Measurements from ENCODE around the gene C12orf57. TPM values are rescaled to one million over a fixed set of nuclear protein-coding genes. Genes with fewer than 3 reads are reported as not detected.

The C12orf57 gene
- polyA plus RNA-seq, 12 donors = 107 to 185 (median 136) TPM; not detected in 1

- DNase-seq = no peak
Observed at GRCh38 chr12:6914947-6915788, 28.7 kb upstream of the C12orf57 start.

GRCh38 chr12:6915789-6916285, 28.0 kb upstream of the C12orf57 start:
- no peak for DNase-seq

GRCh38 chr12:6916426-6917200, 27.2 kb upstream of the C12orf57 start:
- DNase-seq = no peak

GRCh38 chr12:6917491-6918231, 26.2 kb upstream of the C12orf57 start:
- no peak for DNase-seq

- DNase-seq = no peak
Observed at GRCh38 chr12:6919588-6919987, 24.2 kb upstream of the C12orf57 start.

- no peak for DNase-seq
Observed at GRCh38 chr12:6921539-6921938, 22.3 kb upstream of the C12orf57 start.

DNA sequence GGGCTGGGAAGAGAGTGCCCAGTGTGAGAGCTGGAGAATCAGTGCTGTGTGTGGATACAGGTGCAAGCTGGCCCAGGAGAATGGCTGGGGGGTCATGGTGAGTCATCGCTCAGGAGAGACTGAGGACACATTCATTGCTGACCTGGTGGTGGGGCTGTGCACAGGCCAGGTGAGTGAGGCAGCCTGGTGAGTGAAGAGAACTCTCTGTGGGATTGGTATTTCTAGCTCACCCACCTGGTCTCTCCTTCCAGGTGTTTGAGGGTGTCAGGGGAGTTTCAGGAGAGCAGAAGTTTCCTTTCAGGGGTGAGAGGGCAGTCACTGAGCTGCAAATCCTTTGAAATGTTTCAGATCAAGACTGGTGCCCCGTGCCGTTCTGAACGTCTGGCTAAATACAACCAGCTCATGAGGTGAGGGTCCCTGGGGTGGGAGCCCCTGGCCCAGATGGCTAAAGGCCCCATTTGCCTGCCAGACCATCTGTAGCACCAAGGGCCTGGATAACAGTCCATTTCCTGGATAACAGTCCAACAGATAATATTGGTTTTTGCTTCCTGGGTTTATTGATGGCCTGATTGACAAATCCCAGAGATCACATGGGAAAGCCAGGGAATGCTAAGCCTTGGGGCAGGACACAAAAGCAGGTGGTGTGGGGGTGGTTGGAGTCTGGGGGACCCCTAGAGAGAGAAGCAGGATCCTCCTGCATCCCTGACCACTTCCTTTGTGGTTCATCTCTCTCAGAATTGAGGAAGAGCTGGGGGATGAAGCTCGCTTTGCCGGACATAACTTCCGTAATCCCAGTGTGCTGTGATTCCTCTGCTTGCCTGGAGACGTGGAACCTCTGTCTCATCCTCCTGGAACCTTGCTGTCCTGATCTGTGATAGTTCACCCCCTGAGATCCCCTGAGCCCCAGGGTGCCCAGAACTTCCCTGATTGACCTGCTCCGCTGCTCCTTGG, 21.6 kb upstream of the C12orf57 start:
- no peak for DNase-seq

DNA sequence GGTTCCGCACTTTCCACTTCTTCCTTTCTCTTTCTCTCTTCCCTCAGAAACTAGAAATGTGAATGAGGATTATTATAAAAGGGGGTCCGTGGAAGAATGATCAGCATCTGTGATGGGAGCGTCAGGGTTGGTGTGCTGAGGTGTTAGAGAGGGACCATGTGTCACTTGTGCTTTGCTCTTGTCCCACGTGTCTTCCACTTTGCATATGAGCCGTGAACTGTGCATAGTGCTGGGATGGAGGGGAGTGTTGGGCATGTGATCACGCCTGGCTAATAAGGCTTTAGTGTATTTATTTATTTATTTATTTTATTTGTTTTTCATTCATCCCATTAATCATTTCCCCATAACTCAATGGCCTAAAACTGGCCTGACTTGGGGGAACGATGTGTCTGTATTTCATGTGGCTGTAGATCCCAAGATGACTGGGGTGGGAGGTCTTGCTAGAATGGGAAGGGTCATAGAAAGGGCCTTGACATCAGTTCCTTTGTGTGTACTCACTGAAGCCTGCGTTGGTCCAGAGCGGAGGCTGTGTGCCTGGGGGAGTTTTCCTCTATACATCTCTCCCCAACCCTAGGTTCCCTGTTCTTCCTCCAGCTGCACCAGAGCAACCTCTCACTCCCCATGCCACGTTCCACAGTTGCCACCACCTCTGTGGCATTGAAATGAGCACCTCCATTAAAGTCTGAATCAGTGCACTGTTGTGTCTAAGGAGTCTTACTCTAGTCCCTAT, 20.7 kb upstream of the C12orf57 start:
- no peak for DNase-seq

GRCh38 chr12:6923851-6924250, 20.0 kb upstream of the C12orf57 start:
- no peak for DNase-seq

GRCh38 chr12:6925239-6925539, 18.6 kb upstream of the C12orf57 start:
- no peak for DNase-seq

GRCh38 chr12:6925540-6926279, 18.1 kb upstream of the C12orf57 start:
- peak; percentile 82 for DNase-seq

DNA sequence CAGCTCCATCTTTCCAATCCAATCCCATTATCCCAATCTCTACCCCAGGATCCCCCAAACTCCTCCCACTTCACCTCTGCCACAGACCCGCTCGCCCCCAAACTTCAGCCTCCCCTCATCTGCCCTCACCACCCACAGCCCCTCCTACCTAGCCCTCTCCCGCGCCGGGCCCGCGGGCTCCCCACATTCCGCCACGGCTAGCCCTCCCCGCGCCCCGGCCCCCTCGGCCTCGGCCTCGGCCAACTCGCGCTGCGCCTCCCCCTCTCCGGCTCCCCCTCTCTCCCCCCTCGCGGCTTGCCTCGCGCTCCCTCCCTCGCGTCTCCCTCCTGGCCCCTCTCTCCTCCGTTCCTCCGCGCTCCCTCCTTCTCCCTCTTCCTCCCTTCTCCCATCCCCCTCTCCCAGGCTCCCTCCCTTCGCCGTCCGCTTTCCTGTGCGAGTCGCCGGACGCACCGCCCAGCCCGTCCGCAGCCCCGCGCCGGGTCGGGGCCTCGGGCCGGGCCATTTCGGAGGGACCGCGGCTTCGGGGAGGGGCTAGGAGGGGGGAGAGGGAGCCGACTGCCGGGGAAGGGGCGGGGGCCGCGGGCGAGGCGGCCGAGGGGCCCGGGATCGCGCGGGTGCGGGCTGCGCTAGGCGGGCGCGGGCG, 16.3 kb upstream of the C12orf57 start, which contains the start of gene ATN1:
Gene ATN1 (plus strand): TSS at position 581 of the 643 bp plus-strand sequence. CDS start 6,043 bp downstream, outside the sequence.
- DNase-seq = peak; percentile 92

GRCh38 chr12:6928022-6928702, 15.7 kb upstream of the C12orf57 start:
- no peak for DNase-seq

GRCh38 chr12:6928703-6929407, 15.0 kb upstream of the C12orf57 start:
- DNase-seq = no peak

- DNase-seq = no peak
Observed at GRCh38 chr12:6929466-6930452, 14.1 kb upstream of the C12orf57 start.

- DNase-seq = no peak
Observed at GRCh38 chr12:6932766-6933165, 11.1 kb upstream of the C12orf57 start.

Data from muscle of arm (tissue), 12 donors.